Tibial nerve (tissue), 4 donors: ENCODE measurements around the gene KRT71. TPM values are rescaled to one million over a fixed set of nuclear protein-coding genes. Genes with fewer than 3 reads are reported as not detected.
A peak's percentile ranks its signal among the peaks of the same experiment; 100 is the strongest.

Experiments
- DNase-seq, 2 donors: peaks; one replicate each; pipeline ENCODE4 v3.0.0-alpha.2; 2019; ENCODE audit warnings: low spot score in 2 of 2
- H3K27ac ChIP-seq, 4 donors: fragments of 200-600 bp; sonication (generic) in 3 of 4; one replicate each; pipeline ENCODE4 v1.5.1; 2017 to 2019; ENCODE audit warnings: mild to moderate bottlenecking in 1 of 4
- H3K27me3 ChIP-seq, 2 donors: fragments of 200-600 bp; sonication (generic) in 1 of 2; one replicate each; pipeline versions ENCODE4 v1.5.1 to v1.6.0; 2017 to 2019
- H3K36me3 ChIP-seq, 3 donors: fragments of 200-600 bp; sonication (generic); one replicate each; pipeline ENCODE4 v1.5.1; 2018 to 2019
- H3K4me1 ChIP-seq, 4 donors: fragments of 200-600 bp; sonication (generic) in 3 of 4; one replicate each; pipeline ENCODE4 v1.5.1; 2017 to 2019
- H3K4me3 ChIP-seq, 4 donors: fragments of 200-600 bp; sonication (generic) in 3 of 4; one replicate each; pipeline ENCODE4 v1.5.1; 2017 to 2019; ENCODE audit warnings: mild to moderate bottlenecking in 1 of 4, moderate library complexity in 1 of 4
- H3K9me3 ChIP-seq, 4 donors: fragments of 200-600 bp; sonication (generic) in 3 of 4; one replicate each; pipeline ENCODE4 v1.5.1; 2017 to 2019
- EP300 ChIP-seq, 2 donors: sonication (generic); formaldehyde crosslinking; IDR thresholded peaks; one replicate each; pipeline ENCODE4 v1.6.1; 2017; ENCODE audit warnings: antibody characterized with exemption in 2 of 2, mild to moderate bottlenecking in 1 of 2
- POLR2A ChIP-seq, 2 donors: fragments of 450-650 bp; IDR thresholded peaks; one replicate each; pipeline ENCODE4 v1.6.1; 2017; ENCODE audit warnings: antibody characterized with exemption in 2 of 2, mild to moderate bottlenecking in 2 of 2, moderate library complexity in 2 of 2
- WGBS, 2 donors: methylation state at CpG; one replicate each; pipeline ENCODE4 v1.1.5; 2018; 5-methylcytosine and 5-hydroxymethylcytosine counted together
- total RNA-seq, 4 donors: library from RNA; depleted of rRNA; stranded (reverse); fragments of >200 nt; gene quantifications; one replicate each; pipeline ENCODE4 v1.1.0, GENCODE V29; 2016
- TF ChIP-seq, protein P1 (sequence below), 5 experiments: fragments of 200-600 bp in 3 of 5; fragments of 450-650 bp in 2 of 5; sonication (generic) in 3 of 5; IDR thresholded peaks; one replicate each; pipeline ENCODE4 v1.5.1; 2016 to 2019; ENCODE audit warnings: antibody characterized with exemption in 5 of 5, mild to moderate bottlenecking in 3 of 5, moderate library complexity in 2 of 5

The KRT71 gene
- total RNA-seq, 4 donors from 2014 or later, result not detected

DNA sequence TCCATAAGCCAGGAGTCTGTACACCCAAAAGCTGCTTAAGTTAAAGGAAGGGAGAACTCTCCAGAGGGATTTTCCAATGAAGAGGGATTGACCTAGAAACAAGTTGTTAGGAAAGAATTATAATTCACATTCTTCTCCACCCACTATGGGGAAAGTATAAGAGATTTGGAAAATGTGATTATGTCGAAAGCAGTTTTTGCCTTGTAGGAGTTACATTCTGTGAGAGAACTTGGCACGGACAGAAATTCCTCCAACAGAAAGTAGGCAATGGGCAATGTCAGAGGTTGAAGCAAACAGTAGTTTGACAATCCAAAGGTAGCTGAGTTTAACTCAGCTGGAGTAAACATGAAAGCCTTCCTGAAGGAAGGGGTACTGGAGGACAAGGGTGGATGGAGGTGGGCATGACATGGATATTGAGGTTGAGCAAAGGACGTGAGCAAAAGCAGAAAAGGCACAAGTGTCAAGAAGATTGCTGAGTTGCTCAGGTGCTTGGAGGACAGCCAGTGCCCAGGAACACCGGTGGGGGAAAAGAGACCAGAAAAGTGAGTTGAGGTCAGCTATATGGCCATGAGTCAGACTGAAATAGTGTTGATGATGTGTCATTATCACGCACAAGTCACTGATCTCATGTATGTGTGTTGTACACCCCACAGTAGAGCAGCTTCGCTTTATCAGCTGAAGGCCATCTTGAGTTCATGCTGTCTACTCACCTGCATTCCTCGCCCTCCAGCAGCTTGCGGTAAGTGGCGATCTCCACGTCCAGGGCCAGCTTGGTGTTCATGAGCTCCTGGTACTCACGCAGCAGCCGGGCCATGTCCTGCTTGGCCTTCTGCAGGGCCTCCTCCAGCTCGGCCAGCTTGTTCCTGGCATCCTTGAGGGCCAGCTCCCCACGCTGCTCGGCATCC, 36.8 kb downstream of the KRT71 start:
- no peaks in the 10 kb centered on the region for H3K36me3 ChIP-seq
- peaks cover 0 to 2% (median 0%) of the 10 kb centered on the region in 4 donors for H3K9me3 ChIP-seq
- H3K4me1 ChIP-seq, result no peaks in the 10 kb centered on the region
- H3K27me3 ChIP-seq, result no peaks in the 10 kb centered on the region
- DNase-seq, result peak in 1 of 2 donors; percentile 4
- TF ChIP-seq POLR2A (IDR thresholded peaks at IDR 0.05) (no peak), EP300 (IDR thresholded peaks at IDR 0.05) (no peak)
- TF ChIP-seq, protein P1, sequence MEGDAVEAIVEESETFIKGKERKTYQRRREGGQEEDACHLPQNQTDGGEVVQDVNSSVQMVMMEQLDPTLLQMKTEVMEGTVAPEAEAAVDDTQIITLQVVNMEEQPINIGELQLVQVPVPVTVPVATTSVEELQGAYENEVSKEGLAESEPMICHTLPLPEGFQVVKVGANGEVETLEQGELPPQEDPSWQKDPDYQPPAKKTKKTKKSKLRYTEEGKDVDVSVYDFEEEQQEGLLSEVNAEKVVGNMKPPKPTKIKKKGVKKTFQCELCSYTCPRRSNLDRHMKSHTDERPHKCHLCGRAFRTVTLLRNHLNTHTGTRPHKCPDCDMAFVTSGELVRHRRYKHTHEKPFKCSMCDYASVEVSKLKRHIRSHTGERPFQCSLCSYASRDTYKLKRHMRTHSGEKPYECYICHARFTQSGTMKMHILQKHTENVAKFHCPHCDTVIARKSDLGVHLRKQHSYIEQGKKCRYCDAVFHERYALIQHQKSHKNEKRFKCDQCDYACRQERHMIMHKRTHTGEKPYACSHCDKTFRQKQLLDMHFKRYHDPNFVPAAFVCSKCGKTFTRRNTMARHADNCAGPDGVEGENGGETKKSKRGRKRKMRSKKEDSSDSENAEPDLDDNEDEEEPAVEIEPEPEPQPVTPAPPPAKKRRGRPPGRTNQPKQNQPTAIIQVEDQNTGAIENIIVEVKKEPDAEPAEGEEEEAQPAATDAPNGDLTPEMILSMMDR (IDR thresholded peaks at IDR 0.05), result no peak
- H3K27ac ChIP-seq, result peak overlapping the region in 2 of 4 donors; percentile 58 to 61
- WGBS, 2 donors, result 80 to 81% methylated on average over 12 to 15 of the region's 15 CpGs
- H3K4me3 ChIP-seq, result no peak overlapping the region

DNA sequence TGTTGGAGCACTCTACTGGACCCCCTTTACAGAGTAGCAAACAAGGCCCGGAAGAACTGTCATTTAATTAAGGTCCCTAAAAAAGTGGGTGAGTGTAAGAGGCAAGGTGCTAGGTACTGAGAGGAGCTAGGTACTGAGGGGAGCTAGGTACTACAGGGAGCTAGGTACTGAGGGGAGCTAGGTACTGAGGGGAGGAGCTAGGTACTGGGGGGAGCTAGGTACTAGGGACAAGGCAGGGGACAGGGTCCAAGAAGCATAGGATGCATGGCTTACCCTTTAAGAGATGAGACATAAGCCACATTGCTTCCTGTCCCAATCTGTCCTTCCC, 37.7 kb downstream of the KRT71 start:
- DNase-seq, result peak in 1 of 2 donors; percentile 3
- no peak for TF ChIP-seq EP300 (IDR thresholded peaks at IDR 0.05)
- TF ChIP-seq POLR2A (IDR thresholded peaks at IDR 0.05), result no peak
- TF ChIP-seq, protein P1 (IDR thresholded peaks at IDR 0.05), result no peak
- no peaks in the 10 kb centered on the region for H3K4me1 ChIP-seq
- H3K36me3 ChIP-seq, result no peaks in the 10 kb centered on the region
- H3K27me3 ChIP-seq, result no peaks in the 10 kb centered on the region
- H3K27ac ChIP-seq, result peak overlapping the region in 1 of 4 donors; percentile 61
- no peak overlapping the region for H3K4me3 ChIP-seq
- 88 to 92% methylated on average over 1 of the region's 1 CpG for WGBS, 2 donors
- H3K9me3 ChIP-seq, result peaks cover 0 to 11% (median 0%) of the 10 kb centered on the region in 4 donors

DNA sequence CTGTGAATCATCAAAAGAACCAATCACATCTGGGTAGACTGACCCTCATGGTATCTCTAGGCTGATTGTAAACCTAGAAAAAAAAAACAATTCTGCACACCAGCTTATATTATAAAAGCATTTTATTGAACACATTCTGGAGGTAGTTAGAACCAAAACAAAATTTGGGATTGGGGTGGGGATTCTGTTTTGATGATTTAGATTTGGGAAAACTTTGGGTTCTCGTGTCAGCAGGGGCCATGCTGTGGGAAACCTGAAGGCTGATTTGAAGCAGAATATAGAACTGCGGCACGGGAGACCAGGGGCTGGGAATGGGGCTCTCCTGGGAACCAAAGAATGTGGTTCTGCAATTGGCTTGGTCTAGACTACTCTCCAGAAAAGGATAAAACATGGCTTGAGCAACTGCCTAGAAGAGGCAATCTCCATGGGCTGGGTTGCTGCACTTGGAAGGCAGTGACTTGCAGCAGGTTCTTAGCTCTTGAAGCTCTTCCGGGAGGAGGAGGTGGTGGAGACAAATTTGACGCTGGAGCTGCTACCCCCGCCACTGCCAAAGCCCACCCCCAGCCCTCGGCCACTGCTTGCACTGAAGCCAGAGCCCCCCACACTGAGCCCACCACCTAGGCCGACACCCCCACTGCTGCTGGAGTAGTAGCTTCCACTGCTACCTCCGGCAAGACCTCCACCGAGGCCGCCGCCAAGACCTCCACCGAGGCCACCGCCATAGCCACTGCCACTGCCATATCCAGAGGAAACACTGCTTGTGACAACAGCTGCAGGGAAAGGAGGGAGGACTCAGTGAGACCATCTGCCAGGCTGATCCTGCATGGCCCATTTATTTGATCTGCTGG, 38.2 kb downstream of the KRT71 start:
- Histone ChIP-seq H3K27me3 (no peaks in the 10 kb centered on the region), H3K4me3 (no peak overlapping the region), H3K4me1 (no peaks in the 10 kb centered on the region), H3K9me3 (peaks cover 0 to 11% (median 0%) of the 10 kb centered on the region in 4 donors), H3K27ac (peak overlapping the region in 1 of 4 donors; percentile 61), H3K36me3 (no peaks in the 10 kb centered on the region)
- peak in 1 of 2 donors; percentile 3 for DNase-seq
- TF ChIP-seq, protein P1 (IDR thresholded peaks at IDR 0.05), result no peak
- TF ChIP-seq EP300 (IDR thresholded peaks at IDR 0.05), result no peak
- TF ChIP-seq POLR2A (IDR thresholded peaks at IDR 0.05), result no peak
- 89 to 92% methylated on average over 11 to 13 of the region's 14 CpGs for WGBS, 2 donors

DNA sequence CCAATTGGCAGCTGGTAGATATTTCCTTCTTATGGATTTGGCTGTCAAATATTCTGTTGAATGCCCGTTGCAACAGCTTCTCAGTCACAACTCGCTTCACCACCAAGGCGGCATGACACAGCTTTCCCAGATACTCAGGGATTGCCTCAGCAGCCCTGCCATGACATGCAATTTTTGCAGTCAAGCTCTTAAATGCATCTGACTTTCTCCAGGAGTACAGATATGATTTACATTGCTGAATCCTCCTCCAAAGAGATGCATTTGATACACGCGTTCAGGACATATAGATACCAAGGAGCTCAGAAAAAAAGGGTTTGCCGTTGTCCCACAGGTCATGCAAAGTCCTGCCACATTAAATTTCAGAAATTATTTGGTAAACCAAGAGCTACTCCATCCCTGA, 39.2 kb downstream of the KRT71 start:
- WGBS, 2 donors, result 87 to 92% methylated on average over 6 of the region's 6 CpGs
- no peaks in the 10 kb centered on the region for H3K36me3 ChIP-seq
- DNase-seq, result no peak

More for the DNA sequence above, 39.2 kb downstream of the KRT71 start:
- peaks cover 0 to 11% (median 0%) of the 10 kb centered on the region in 4 donors for H3K9me3 ChIP-seq
- TF ChIP-seq POLR2A (IDR thresholded peaks at IDR 0.05) (no peak), EP300 (IDR thresholded peaks at IDR 0.05) (no peak)
- TF ChIP-seq, protein P1 (IDR thresholded peaks at IDR 0.05), result no peak
- H3K27me3 ChIP-seq, result no peaks in the 10 kb centered on the region
- H3K4me3 ChIP-seq, result no peak overlapping the region
- H3K4me1 ChIP-seq, result no peaks in the 10 kb centered on the region
- H3K27ac ChIP-seq, result no peak overlapping the region
